A673 (cell line): ENCODE measurements around the gene RBM27. TPM values are rescaled to one million over a fixed set of nuclear protein-coding genes. Genes with fewer than 3 reads are reported as not detected.
"Not testable (repeated sequence)": the region's sequence is repeated elsewhere in the genome, so short reads cannot be mapped to it uniquely, and the experiment has no call there.

Experiments
- BruUV-seq: library from RNA; stranded (reverse); fragments of 400-500 nt; replicated peaks from 2 replicates; lab custom pipeline; 2021; lab: Mats Ljungman, UMichigan
- CTCF ChIA-PET: fragments of 300-600 bp; sonication (Branson Sonifier 250); formaldehyde crosslinking; loops from one replicate; lab custom pipeline; 2022; ENCODE audit warnings: antibody characterized with exemption; lab: Charles Lee
- POLR2A ChIA-PET: fragments of 300-600 bp; sonication (Branson Sonifier 250); formaldehyde crosslinking; loops from one replicate; lab custom pipeline; 2022; ENCODE audit warnings: antibody characterized with exemption; ENCODE audit not compliant: low non-redundant PET; lab: Charles Lee
- DNase-seq: peaks from one replicate; pipeline ENCODE4 v3.0.0-alpha.2; 2015; ENCODE audit warnings: low spot score
- H3K27ac ChIP-seq: fragments of 200-600 bp; sonication (generic); 2 replicates; pipeline ENCODE4 v1.5.1; 2016; ENCODE audit warnings: mixed run types, low read depth, mild to moderate bottlenecking, mixed read lengths, antibody characterized with exemption, low read length; ENCODE audit not compliant: poor library complexity, severe bottlenecking
- H3K27me3 ChIP-seq: fragments of 200-600 bp; sonication (generic); replicated peaks from 2 replicates; pipeline ENCODE4 v1.6.1; 2017; ENCODE audit warnings: mixed run types, low read depth, mild to moderate bottlenecking, mixed read lengths, antibody characterized with exemption, low read length; ENCODE audit not compliant: insufficient read depth, poor library complexity
- H3K36me3 ChIP-seq: fragments of 200-600 bp; sonication (generic); 2 replicates; pipeline ENCODE4 v1.6.1; 2016; ENCODE audit warnings: mixed run types, mild to moderate bottlenecking, mixed read lengths, antibody characterized with exemption, low read length; ENCODE audit not compliant: insufficient read depth, poor library complexity, severe bottlenecking
- H3K4me1 ChIP-seq: fragments of 200-600 bp; sonication (generic); 2 replicates; pipeline ENCODE4 v1.6.1; 2017; ENCODE audit warnings: mixed run types, mild to moderate bottlenecking, mixed read lengths, antibody characterized with exemption, low read length; ENCODE audit not compliant: insufficient read depth, poor library complexity, severe bottlenecking
- H3K4me3 ChIP-seq: fragments of 200-600 bp; sonication (generic); 2 replicates; pipeline ENCODE4 v1.5.1; 2016; ENCODE audit warnings: low read depth, mixed run types, mild to moderate bottlenecking, mixed read lengths, low read length; ENCODE audit not compliant: poor library complexity, severe bottlenecking
- H3K9me3 ChIP-seq: fragments of 200-600 bp; sonication (generic); 2 replicates; pipeline ENCODE4 v1.6.1; 2016; ENCODE audit warnings: mixed run types, low read depth, mild to moderate bottlenecking, mixed read lengths, antibody characterized with exemption, low read length; ENCODE audit not compliant: poor library complexity, severe bottlenecking
- CTCF ChIP-seq: fragments of 300-800, 200-600 bp; sonication (generic); conservative IDR thresholded peaks from 2 replicates; pipeline ENCODE4 v1.5.1; 2017; ENCODE audit warnings: low read depth, mild to moderate bottlenecking, antibody characterized with exemption, low read length, moderate library complexity, mixed read lengths
- EZH2 ChIP-seq: fragments of 200-600 bp; sonication (generic); IDR thresholded peaks from 2 replicates; pipeline ENCODE4 v1.6.1; 2017; ENCODE audit warnings: borderline replicate concordance, low read depth, mild to moderate bottlenecking, mixed read lengths, antibody characterized with exemption, low read length; ENCODE audit not compliant: poor library complexity, severe bottlenecking
- intact Hi-C: fragments of 100-400 bp; cut with micrococcal nuclease; formaldehyde crosslinking; loops from one replicate; pipeline ENCODE4 v1.10.0; 2022; ENCODE audit not compliant: unreplicated experiment
- total RNA-seq: library from RNA; stranded (reverse); gene quantifications from 2 replicates; pipeline ENCODE4 v1.2.3, GENCODE V29; 2021

The RBM27 gene
- total RNA-seq, 1 experiment from 2014 or later, result 33.3 TPM

- peaks cover 93% of the 10 kb centered on the region for H3K36me3 ChIP-seq
- TF ChIP-seq EZH2, result no peak
- TF ChIP-seq CTCF, result no peak
- no peaks in the 10 kb centered on the region for H3K27me3 ChIP-seq
- no peaks in the 10 kb centered on the region for H3K9me3 ChIP-seq
- ChIA-PET POLR2A (interaction anchor here (0.9 kb wide), 1 partner anchor 325 kb away, joined by 3 read pairs; no protein-coding TSS in a partner anchor), CTCF (no interaction called here)
- intact Hi-C loops, result loop anchor here (10.0 kb wide), 1 partner anchor 96 kb away; no protein-coding TSS in a partner anchor
- H3K4me3 ChIP-seq, result no peak overlapping the region
- no peaks in the 10 kb centered on the region for H3K4me1 ChIP-seq
- no peak for DNase-seq
- H3K27ac ChIP-seq, result no peak overlapping the region
- BruUV-seq, result no TSS peak
These were observed 34.3 kb upstream of the RBM27 start for GRCh38 chr5:146169076-146169475.

- intact Hi-C loops, H3K9me3 ChIP-seq, BruUV-seq, H3K4me3 ChIP-seq, H3K27me3 ChIP-seq, POLR2A ChIA-PET, H3K4me1 ChIP-seq, DNase-seq, H3K27ac ChIP-seq: not testable (repeated sequence)
- H3K36me3 ChIP-seq, result peaks cover 83% of the 10 kb centered on the region
- CTCF ChIA-PET, result interaction anchor here (0.6 kb wide), 1 partner anchor 14 kb away, joined by 6 read pairs; no protein-coding TSS in a partner anchor
These were observed 30.4 kb upstream of the RBM27 start for GRCh38 chr5:146173049-146173448.

GRCh38 chr5:146173597-146173996 is 29.8 kb upstream of the RBM27 start:
- POLR2A ChIA-PET, result no interaction called here
- BruUV-seq, result no TSS peak
- Histone ChIP-seq H3K9me3 (no peaks in the 10 kb centered on the region), H3K4me3 (no peak overlapping the region), H3K36me3 (peaks cover 82% of the 10 kb centered on the region), H3K27me3 (no peaks in the 10 kb centered on the region), H3K4me1 (no peaks in the 10 kb centered on the region), H3K27ac (no peak overlapping the region)
- intact Hi-C loops, result no loop called here
- no peak for TF ChIP-seq CTCF
- TF ChIP-seq EZH2, result no peak
- CTCF ChIA-PET, result interaction anchor here (0.6 kb wide), 1 partner anchor 14 kb away, joined by 6 read pairs; no protein-coding TSS in a partner anchor
- DNase-seq, result no peak

GRCh38 chr5:146176805-146177204 is 26.6 kb upstream of the RBM27 start:
- Histone ChIP-seq H3K36me3 (peaks cover 71% of the 10 kb centered on the region), H3K27me3 (no peaks in the 10 kb centered on the region), H3K4me3 (no peak overlapping the region), H3K9me3 (no peaks in the 10 kb centered on the region), H3K27ac (no peak overlapping the region), H3K4me1 (peaks cover 8% of the 10 kb centered on the region)
- BruUV-seq, result no TSS peak
- no peak for DNase-seq
- TF ChIP-seq CTCF (no peak), EZH2 (no peak)
- intact Hi-C loops, result no loop called here
- ChIA-PET CTCF (no interaction called here), POLR2A (no interaction called here)
